ENCODE data around the gene NRSN2.
"Not testable (repeated sequence)": the region's sequence is repeated elsewhere in the genome, so short reads cannot be mapped to it uniquely, and the experiment has no call there.

- not testable (repeated sequence) for TF ChIP-seq CTCF (conservative IDR thresholded peaks at IDR 0.05; ENCODE audit: low read depth, low read length); USF2 (IDR thresholded peaks at IDR 0.05; ENCODE audit: low read depth, low read length); ELK1 (IDR thresholded peaks at IDR 0.05; ENCODE audit: borderline replicate concordance, low read depth, low read length); POLR2A (IDR thresholded peaks at IDR 0.05; ENCODE audit: low read depth, low read length); MAFK (IDR thresholded peaks at IDR 0.05; ENCODE audit: low read depth, low read length); CEBPB (IDR thresholded peaks at IDR 0.05; ENCODE audit: low read depth, low read length); RAD21 (IDR thresholded peaks at IDR 0.05; ENCODE audit: low read length); MXI1 (IDR thresholded peaks at IDR 0.05; ENCODE audit: borderline replicate concordance, low read depth, low read length); BHLHE40 (IDR thresholded peaks at IDR 0.05; ENCODE audit: low read depth, low read length)
These were observed 9.2 kb downstream of the NRSN2 start for GRCh38 chr20:356154-356553.

All from IMR-90 (cell line).